ENCODE results near the gene GTF2H4.
"Not testable (repeated sequence)": the region's sequence is repeated elsewhere in the genome, so short reads cannot be mapped to it uniquely, and the experiment has no call there.

GTF2H4 gene

GRCh38 chr6:30895343-30895742 is 12.7 kb upstream of the GTF2H4 start:
- no peak for DNase-seq

GRCh38 chr6:30896541-30896940 is 11.5 kb upstream of the GTF2H4 start:
- no peak for DNase-seq

GRCh38 chr6:30897882-30898281 is 10.1 kb upstream of the GTF2H4 start:
- no peak for DNase-seq

GRCh38 chr6:30898750-30899360 is 9.2 kb upstream of the GTF2H4 start:
- no peak for DNase-seq

- no peak for DNase-seq
Observed at GRCh38 chr6:30900863-30901417, 7.1 kb upstream of the GTF2H4 start.

GRCh38 chr6:30901436-30901835 is 6.6 kb upstream of the GTF2H4 start:
- no peak for DNase-seq

- DNase-seq = not testable (repeated sequence)
Observed at GRCh38 chr6:30902196-30902595, 5.8 kb upstream of the GTF2H4 start.

- no peak for DNase-seq
Observed at GRCh38 chr6:30902709-30903108, 5.3 kb upstream of the GTF2H4 start.

- DNase-seq = no peak
Observed at GRCh38 chr6:30903236-30903635, 4.8 kb upstream of the GTF2H4 start.

GRCh38 chr6:30907290-30907757 is 683 bp upstream of the GTF2H4 start:
- DNase-seq = not testable (repeated sequence)

GRCh38 chr6:30908700-30909099 is 693 bp downstream of the GTF2H4 start:
- DNase-seq = no peak

- DNase-seq = not testable (repeated sequence)
Observed at GRCh38 chr6:30910473-30910872, 2.5 kb downstream of the GTF2H4 start.

GRCh38 chr6:30912746-30913520 is 4.9 kb downstream of the GTF2H4 start:
- no peak for DNase-seq

- no peak for DNase-seq
Observed at GRCh38 chr6:30913721-30914075, 5.7 kb downstream of the GTF2H4 start.

GRCh38 chr6:30914076-30914853 is 6.3 kb downstream of the GTF2H4 start, which contains the start of gene VARS2:
Gene VARS2, plus strand, starts transcription at chr6:30914238. Its CDS starts 599 bp downstream, at chr6:30914837.
- DNase-seq = peak; percentile 87

GRCh38 chr6:30914854-30915590 is 7.0 kb downstream of the GTF2H4 start:
- no peak for DNase-seq

- peak; percentile 27 for DNase-seq
Observed at GRCh38 chr6:30915591-30915946, 7.6 kb downstream of the GTF2H4 start.

GRCh38 chr6:30917041-30917440 is 9.0 kb downstream of the GTF2H4 start:
- no peak for DNase-seq

GRCh38 chr6:30917487-30917886 is 9.5 kb downstream of the GTF2H4 start:
- no peak for DNase-seq

GRCh38 chr6:30918670-30919069 is 10.7 kb downstream of the GTF2H4 start:
- DNase-seq = no peak

GRCh38 chr6:30922447-30922852 is 14.4 kb downstream of the GTF2H4 start:
- DNase-seq = no peak

GRCh38 chr6:30924040-30924627 is 16.1 kb downstream of the GTF2H4 start:
- DNase-seq = not testable (repeated sequence)

Measured in NCI-H1105 (cell line).